HG02852 (cell line): ENCODE results near the gene PSMB7.

ENCODE experiments used
- ATAC-seq: cut with Tn5 transposase; IDR thresholded peaks from one replicate; pipeline ENCODE4 v1.9.1; 2021; ENCODE audit warnings: mild to moderate bottlenecking, moderate library complexity; ENCODE audit not compliant: unreplicated experiment

PSMB7 gene

GRCh38 chr9:124330011-124330697, 85.1 kb downstream of the PSMB7 start:
- no peak for ATAC-seq

- no peak for ATAC-seq
These were observed 85.9 kb downstream of the PSMB7 start for GRCh38 chr9:124329206-124329792.

- no peak for ATAC-seq
These were observed 87.0 kb downstream of the PSMB7 start for GRCh38 chr9:124328285-124328684.

GRCh38 chr9:124327491-124327890, 87.8 kb downstream of the PSMB7 start:
- no peak for ATAC-seq

GRCh38 chr9:124326378-124326777, 88.9 kb downstream of the PSMB7 start:
- no peak for ATAC-seq

- no peak for ATAC-seq
These were observed 89.4 kb downstream of the PSMB7 start for GRCh38 chr9:124325816-124326215.

GRCh38 chr9:124323904-124324303, 91.3 kb downstream of the PSMB7 start:
- ATAC-seq, result no peak

GRCh38 chr9:124322618-124323432, 92.4 kb downstream of the PSMB7 start:
- no peak for ATAC-seq

GRCh38 chr9:124321935-124322334, 93.3 kb downstream of the PSMB7 start:
- ATAC-seq, result no peak

- ATAC-seq, result no peak
These were observed 93.8 kb downstream of the PSMB7 start for GRCh38 chr9:124321416-124321815.

GRCh38 chr9:124320062-124320973, 94.9 kb downstream of the PSMB7 start:
- no peak for ATAC-seq

- ATAC-seq, result no peak
These were observed 99.4 kb downstream of the PSMB7 start for GRCh38 chr9:124315882-124316281.

- no peak for ATAC-seq
These were observed 101.3 kb downstream of the PSMB7 start for GRCh38 chr9:124313940-124314339.

- no peak for ATAC-seq
These were observed 102.7 kb downstream of the PSMB7 start for GRCh38 chr9:124312290-124313265.

- no peak for ATAC-seq
These were observed 104.0 kb downstream of the PSMB7 start for GRCh38 chr9:124311283-124311682.

- ATAC-seq, result no peak
These were observed 105.6 kb downstream of the PSMB7 start for GRCh38 chr9:124309667-124310084.

GRCh38 chr9:124308606-124309491, 106.4 kb downstream of the PSMB7 start:
- no peak for ATAC-seq

- ATAC-seq, result no peak
These were observed 107.7 kb downstream of the PSMB7 start for GRCh38 chr9:124307379-124308030.
